AG09309 (cell line): Measurements from ENCODE around the gene SPAG17.
"Not testable (repeated sequence)": the region's sequence is repeated elsewhere in the genome, so short reads cannot be mapped to it uniquely, and the experiment has no call there.

Experiments used
- DNase-seq: peaks from one replicate; pipeline ENCODE4 v3.0.0-alpha.2; 2010; ENCODE audit warnings: low read depth
- H3K4me3 ChIP-seq: 2 replicates; pipeline ENCODE4 v1.5.1; 2011; ENCODE audit warnings: mild to moderate bottlenecking, low read depth, low read length, moderate library complexity; ENCODE audit not compliant: control insufficient read depth
- CTCF ChIP-seq: IDR thresholded peaks from 2 replicates; pipeline ENCODE4 v1.5.1; 2011; ENCODE audit warnings: mild to moderate bottlenecking, low read depth, low read length, inconsistent platforms; ENCODE audit not compliant: insufficient read depth, control insufficient read depth; ENCODE audit errors: missing control alignments

Gene SPAG17

GRCh38 chr1:117929343-117930172, 255.5 kb downstream of the SPAG17 start, which contains the start of the genes GDAP2 and WDR3:
Gene GDAP2, minus strand, starts transcription at chr1:117929621. Its CDS starts 9,264 bp downstream, at chr1:117920357.
Gene WDR3, plus strand, starts transcription at chr1:117929739. Its CDS starts 3,581 bp downstream, at chr1:117933320.
- H3K4me3 ChIP-seq = peak within 1 kb of the TSS; percentile 94
- no peak for TF ChIP-seq CTCF
- peak; percentile 82 for DNase-seq

- peak; percentile 30 for TF ChIP-seq CTCF
- no peak for DNase-seq
Observed at GRCh38 chr1:117928881-117929342, 256.1 kb downstream of the SPAG17 start.

DNA sequence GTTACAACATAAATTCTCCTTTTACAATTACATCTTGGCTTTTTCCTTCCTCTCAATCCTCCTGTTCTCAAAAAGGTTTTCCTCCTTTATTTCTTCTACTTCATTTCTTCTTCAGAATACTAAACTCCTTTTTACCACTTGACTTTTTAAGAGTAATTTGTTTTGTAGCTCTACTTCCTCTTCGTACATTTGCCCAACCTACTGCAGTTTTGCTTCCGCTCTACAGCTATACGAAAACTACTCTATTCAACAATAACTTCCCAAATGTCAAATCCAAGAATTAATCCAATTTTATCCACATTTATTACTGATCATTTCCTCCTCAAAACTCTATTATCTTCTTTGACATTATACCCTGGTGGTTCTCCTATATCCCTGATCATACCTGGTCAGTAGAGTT, 259.0 kb downstream of the SPAG17 start:
- no peak for TF ChIP-seq CTCF

More at GRCh38 chr1:117928881-117929342, 256.1 kb downstream of the SPAG17 start:
- peak overlapping the region; percentile 94 for H3K4me3 ChIP-seq

GRCh38 chr1:117922717-117923116, 262.3 kb downstream of the SPAG17 start:
- H3K4me3 ChIP-seq, DNase-seq: not testable (repeated sequence)

More for the DNA sequence above, 259.0 kb downstream of the SPAG17 start:
- H3K4me3 ChIP-seq = no peak overlapping the region
- no peak for DNase-seq

DNA sequence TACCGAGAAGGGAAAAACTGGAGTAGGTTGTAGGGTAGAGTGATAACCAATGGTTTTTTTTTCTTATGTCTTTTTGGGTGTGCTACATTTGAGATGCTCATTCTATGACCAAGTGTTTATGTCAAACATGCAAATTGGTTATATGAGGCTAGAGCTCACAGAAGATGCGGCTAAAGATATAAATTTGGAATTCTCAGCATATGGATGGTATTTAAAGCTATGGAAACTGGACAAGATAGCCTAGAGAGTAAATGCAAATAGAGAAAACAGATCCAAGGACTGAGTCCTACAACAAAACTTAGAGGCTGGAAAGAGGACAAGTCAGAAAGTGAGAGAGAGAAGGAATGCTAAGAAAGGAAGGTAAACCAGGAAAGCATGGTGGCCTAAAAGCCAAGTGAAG, 263.0 kb downstream of the SPAG17 start:
- no peak overlapping the region for H3K4me3 ChIP-seq
- no peak for TF ChIP-seq CTCF
- no peak for DNase-seq

DNA sequence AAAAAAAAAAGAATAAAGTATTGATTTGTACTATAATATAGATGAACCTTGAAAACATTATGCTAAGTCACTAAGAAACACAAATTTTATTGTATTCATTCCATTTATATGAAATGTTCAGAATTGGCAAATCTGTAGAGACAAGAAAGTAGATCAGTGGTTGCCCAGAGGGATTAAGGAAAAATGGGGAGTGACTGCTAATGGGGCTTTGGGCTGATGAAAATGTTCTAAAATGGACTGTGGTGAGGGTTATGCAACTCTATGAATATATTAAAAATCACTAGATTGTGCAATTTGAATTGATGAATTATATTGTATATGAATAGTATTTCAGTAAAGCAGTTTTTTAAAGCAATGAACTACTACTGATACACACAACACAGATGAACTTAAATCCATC, 265.7 kb downstream of the SPAG17 start:
- DNase-seq = no peak
- H3K4me3 ChIP-seq = no peak overlapping the region
- no peak for TF ChIP-seq CTCF

- no peak overlapping the region for H3K4me3 ChIP-seq
- no peak for TF ChIP-seq CTCF
- no peak for DNase-seq
Observed at GRCh38 chr1:117911051-117911450, 274.0 kb downstream of the SPAG17 start.
